GM18870 (cell line): ENCODE data around the gene NFU1.
"Not testable (repeated sequence)": the region's sequence is repeated elsewhere in the genome, so short reads cannot be mapped to it uniquely, and the experiment has no call there.

Experiments
- ATAC-seq: cut with Tn5 transposase; IDR thresholded peaks from one replicate; pipeline ENCODE4 v1.9.1; 2021; ENCODE audit warnings: moderate library complexity; ENCODE audit not compliant: unreplicated experiment

NFU1 gene

DNA sequence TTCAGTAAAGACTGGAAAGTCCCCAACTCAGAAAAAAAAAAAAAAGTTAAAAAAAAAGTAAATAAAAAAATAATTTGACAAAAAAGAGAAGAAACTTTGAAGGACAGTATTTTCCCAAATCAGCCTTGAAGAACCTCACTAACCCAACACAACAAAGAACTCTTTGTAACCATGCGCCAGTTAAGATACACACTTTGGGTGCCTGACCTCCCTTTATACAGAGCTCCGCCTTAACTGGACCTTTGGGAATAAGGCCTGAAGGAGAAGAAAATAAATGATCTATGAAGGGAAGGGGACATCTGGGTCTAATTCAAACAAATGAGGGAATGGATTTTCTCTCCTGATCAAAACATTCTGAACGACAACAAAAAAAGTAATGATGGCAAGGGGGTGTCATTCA lies 48.0 kb downstream of the NFU1 start:
- no peak for ATAC-seq

GRCh38 chr2:69387770-69388481 lies 49.3 kb downstream of the NFU1 start:
- ATAC-seq, result no peak

DNA sequence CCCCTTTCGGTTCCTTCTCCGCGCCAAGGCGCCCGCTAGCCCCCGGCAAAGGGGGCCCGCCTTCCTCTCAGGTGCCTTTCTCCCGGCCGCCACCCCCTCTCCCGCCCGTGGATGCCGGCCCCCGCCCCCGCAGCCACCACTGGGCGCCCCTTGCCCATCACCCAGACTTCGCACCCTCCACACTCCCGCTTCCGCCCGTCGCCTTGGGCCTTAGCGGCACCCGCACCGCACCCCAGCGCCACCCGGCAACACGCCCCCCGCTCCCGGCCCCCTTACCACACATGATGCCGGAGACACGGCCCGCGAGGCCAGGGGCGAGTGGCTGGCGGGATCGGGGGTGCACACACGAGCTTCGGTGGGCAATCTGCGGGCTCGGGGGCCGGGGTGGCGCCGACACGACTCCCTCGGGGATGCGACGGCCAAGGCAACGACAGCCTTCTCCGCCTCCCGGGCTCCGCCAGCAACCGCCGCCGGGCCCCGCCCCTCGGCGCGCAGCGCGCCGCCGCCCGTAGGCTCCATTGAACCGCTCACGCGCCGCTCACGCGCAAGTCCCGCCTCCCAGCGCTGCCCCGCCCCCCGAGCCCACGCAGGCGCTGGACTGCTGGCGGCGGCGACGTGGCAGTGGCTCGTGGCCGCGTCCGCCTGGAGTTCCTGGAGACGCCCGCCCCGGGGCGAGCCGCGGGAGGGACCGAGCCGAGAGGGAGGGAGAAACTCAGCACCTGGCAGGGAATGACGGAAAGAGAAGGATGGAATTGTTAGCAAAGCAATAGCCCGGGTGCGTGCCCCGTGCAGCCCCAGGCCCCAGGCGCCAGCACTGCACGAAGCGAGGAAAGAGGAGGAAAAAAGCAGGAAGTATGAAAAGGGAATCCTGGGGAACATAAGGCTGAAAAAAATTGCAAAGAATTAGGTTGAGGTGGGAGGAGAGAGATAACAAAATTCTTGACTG lies 50.2 kb downstream of the NFU1 start, which contains the start of gene GFPT1:
Gene GFPT1 (minus strand): TSS at position 439 of the 946 bp plus-strand sequence. CDS start 156 bp downstream, at position 283.
- peak; percentile 50 for ATAC-seq

GRCh38 chr2:69386360-69386759 lies 50.9 kb downstream of the NFU1 start:
- peak; percentile 22 for ATAC-seq

DNA sequence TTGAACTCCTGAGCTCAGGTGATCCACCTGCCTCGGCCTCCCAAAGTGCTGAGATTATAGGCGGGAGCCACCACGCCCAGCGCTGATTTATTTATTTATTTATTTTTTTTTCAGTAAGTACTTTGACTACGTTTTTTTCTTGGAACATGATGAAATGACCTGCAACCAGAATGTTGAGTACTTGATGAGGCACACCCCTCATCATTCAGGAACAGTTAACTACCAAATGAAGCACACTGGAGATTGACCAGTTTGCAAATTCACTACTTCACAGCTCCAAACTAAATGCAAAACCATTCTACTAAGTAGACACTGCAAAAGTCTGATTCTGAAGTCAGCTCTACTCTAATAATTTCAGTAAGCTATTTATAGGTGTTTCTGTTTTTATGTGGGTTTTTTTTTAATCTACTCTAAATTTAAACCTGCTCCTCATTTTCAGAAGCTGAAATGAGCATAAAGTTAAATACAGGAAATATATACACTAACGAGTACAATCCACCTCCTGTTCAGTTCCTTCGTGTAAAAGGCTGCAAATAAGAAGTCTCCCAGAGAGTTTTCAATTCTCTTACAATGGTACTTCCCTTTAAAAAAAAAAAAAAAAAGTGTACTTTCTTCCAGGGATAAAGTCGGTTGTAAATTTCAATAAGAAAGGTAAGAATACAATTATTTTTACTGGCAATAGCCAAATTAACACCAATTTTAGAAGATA lies 51.6 kb downstream of the NFU1 start:
- no peak for ATAC-seq

- ATAC-seq, result no peak
These were observed 52.6 kb downstream of the NFU1 start for GRCh38 chr2:69384618-69385081.

DNA sequence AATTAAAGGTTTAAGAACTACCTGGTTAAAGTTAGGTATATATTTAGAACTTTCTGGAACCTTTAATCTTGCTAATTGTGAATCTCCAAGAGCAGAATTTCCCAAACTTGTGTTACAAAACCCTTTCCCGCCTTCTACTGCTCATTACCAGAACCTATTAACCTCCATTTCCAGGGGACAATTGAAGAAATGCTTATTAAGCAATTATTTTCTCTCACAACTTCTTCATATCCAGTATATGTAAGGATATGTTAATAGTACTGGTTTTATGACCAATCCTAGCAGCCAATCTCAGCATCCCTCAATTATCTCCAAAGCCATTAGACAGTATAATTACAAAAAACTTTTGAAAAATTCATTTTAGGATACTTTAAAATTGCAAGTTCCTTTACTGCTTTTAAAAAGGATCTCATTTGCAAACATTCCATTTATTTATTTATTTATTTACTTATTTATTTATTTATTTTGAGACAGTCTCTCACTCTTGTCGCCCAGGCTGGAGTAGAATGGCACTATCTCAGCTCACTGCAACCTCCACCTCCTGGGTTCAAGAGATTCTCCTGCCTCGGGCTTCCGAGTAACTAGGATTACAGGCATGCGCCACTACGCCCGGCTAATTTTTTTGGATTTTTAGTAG lies 53.9 kb downstream of the NFU1 start:
- no peak for ATAC-seq

DNA sequence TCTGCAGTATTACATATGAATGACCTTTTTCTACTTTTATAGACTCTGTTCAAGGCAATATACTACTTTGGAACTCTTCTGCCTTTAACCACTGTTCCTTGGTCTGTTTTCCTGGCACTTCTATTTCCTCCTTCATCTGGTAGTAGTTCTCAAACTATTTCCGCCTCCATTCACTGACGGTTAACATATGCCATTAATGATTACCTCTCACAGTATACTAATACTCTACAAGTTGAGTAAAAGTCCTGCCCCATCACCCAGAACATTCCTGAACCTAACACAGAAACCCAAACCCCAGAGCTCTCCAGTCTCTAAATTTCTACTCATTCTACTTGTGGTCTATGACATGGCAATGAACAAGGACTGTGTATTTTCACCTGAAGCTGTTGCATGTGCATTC lies 54.7 kb downstream of the NFU1 start:
- no peak for ATAC-seq

- ATAC-seq, result no peak
These were observed 55.9 kb downstream of the NFU1 start for GRCh38 chr2:69381337-69381737.

- ATAC-seq, result no peak
These were observed 56.9 kb downstream of the NFU1 start for GRCh38 chr2:69380072-69380917.

- no peak for ATAC-seq
These were observed 60.8 kb downstream of the NFU1 start for GRCh38 chr2:69376403-69376802.

- ATAC-seq, result no peak
These were observed 61.5 kb downstream of the NFU1 start for GRCh38 chr2:69375494-69376353.

DNA sequence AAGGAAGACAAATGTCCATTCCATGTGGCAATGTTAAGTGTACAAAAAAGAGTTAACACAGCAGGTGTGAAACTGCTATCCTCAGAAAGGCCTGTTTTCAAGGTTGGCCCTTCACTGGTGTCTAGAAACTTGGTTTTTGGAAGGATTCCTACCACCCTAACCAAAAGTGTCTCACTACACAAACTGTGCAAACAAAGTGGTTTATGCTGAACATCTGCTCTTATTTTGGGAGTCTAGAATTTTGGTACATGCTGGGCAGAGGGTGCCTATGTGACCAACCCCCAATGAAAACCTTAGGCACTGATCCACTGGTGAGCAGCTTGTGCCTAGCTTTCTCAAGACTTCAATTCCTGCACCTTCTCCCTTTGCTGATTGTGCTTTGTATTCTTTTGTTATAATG lies 64.5 kb downstream of the NFU1 start:
- no peak for ATAC-seq

DNA sequence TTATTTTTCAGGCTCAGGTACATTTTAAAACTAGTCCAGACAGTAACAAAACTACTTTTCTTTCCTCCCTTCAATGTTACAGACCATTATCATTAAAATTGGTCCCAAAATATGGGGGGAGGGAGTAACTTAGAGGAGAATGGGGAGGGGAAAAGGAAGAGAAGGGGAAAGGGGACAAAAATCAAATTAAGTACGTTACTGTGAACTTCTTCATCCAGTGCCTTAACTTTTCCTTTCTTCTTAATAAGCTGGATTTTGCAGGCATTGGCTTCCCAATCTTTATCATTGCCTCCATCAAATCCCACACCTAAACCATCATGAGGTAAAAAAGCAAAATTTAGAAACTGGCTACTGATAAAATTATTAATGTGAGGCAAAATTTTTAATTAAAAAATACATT lies 67.4 kb downstream of the NFU1 start:
- ATAC-seq, result no peak

- ATAC-seq, result no peak
These were observed 68.6 kb downstream of the NFU1 start for GRCh38 chr2:69368588-69368987.

DNA sequence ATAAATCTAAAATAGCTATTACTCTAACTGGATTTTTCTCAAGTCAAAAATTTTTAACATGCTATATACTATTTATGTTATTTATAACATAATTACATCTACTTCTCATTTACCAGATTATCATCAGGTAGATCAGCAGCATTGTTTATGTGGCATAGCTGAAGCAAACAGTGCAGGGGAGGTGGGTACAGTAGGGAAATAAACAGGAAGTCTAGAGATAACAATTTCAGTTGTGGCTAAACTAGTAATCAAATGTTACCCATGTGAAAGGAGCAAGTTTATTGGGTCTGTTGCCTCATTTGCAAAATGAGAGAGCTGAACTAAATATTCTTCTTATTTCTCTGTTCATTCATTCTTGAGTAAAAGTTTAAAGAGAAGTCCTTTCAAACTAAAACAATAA lies 77.9 kb downstream of the NFU1 start:
- no peak for ATAC-seq

- no peak for ATAC-seq
These were observed 78.3 kb downstream of the NFU1 start for GRCh38 chr2:69358914-69359313.

DNA sequence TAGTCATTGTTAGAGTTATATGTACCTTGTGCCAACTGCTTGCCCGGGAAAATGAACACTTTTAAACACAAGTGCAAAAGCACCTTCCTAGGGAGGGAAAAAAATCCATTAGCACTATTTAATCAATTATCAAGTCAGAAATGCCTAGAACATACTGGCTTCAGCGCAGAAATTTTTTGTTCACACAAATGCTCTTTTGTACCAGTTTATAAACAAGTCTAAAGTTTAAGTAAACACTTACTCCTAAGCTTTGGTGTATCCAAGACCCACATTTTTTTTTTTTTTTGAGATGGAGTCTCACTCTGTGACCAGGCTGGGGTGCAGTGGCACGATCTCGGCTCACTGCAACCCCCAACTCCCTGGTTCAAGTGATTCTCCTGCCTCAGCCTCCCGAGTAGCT lies 80.8 kb downstream of the NFU1 start:
- ATAC-seq, result no peak

DNA sequence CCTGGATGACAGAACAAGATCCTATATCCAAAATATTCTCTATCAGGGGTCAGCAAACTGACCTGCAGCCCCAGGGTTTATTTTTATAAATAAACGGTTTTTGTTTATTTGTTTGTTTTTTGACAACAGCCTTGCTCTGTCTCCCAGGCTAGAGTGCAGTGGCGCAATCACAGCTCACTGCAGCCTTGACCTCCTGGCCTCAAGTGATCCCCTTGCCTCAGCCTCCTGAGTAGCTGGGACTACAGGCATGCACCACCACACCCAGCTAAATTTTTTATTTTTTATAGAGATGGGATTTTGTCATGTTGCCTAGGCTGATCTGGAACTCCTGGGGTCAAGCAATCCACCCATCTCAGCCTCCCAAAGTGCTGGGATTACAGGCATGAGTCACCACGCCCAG lies 82.3 kb downstream of the NFU1 start:
- ATAC-seq, result not testable (repeated sequence)
